GM12878 (cell line): Measurements from ENCODE around the gene DHX57.

Experiments
- CHD2 ChIP-seq: IDR thresholded peaks from 2 replicates; pipeline ENCODE4 v1.6.1; 2011; ENCODE audit warnings: low read depth, low read length, improper control_type of control experiment, borderline replicate concordance
- POLR2AphosphoS5 ChIP-seq: IDR thresholded peaks from 2 replicates; pipeline ENCODE4 v1.6.1; 2011; ENCODE audit warnings: mild to moderate bottlenecking, low read length, inconsistent platforms
- SMAD1 ChIP-seq: fragments of 450-650 bp; IDR thresholded peaks from 2 replicates; pipeline ENCODE4 v1.6.1; 2018; ENCODE audit warnings: mild to moderate bottlenecking, low read depth; ENCODE audit not compliant: partially characterized antibody

DNA sequence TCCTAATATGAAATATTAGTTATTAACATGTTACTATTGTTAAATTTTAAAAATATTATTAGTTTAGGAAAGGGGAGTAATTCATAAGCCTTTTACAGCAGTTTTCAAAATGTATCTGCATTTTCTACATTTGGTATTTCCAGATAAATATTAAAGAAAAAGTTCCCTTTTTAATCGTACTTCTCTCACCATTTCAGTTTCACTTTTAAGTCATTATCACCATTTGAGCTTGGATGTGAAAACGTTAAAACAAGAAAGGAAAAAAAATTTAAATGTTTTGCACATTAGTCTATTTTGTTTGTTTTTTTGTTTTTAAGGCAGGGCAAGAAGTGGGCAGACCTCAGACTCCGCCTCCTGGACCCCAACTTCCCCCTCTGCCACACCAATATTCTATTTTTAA, 121.2 kb downstream of the DHX57 start:
- no peak for TF ChIP-seq POLR2AphosphoS5
- no peak for TF ChIP-seq SMAD1
- no peak for TF ChIP-seq CHD2
